Cardiac muscle cell (in vitro differentiated cells and primary cell): Measurements from ENCODE around the gene LYVE1. TPM values are rescaled to one million over a fixed set of nuclear protein-coding genes. Genes with fewer than 3 reads are reported as not detected.

Source experiments
- DNase-seq, 2 donors: peaks; one replicate each; pipeline versions ENCODE4 v3.0.0 to v3.0.0-alpha.2; 2010 to 2017; ENCODE audit warnings: low read depth in 1 of 2, low spot score in 1 of 2
- H3K27ac ChIP-seq: fragments of 200-600 bp; sonication (generic); 2 replicates; pipeline ENCODE4 v1.5.1; 2016
- H3K27me3 ChIP-seq: fragments of 200-600 bp; sonication (generic); 2 replicates; pipeline ENCODE4 v1.6.0; 2016; ENCODE audit warnings: control low read depth
- H3K36me3 ChIP-seq: fragments of 200-600 bp; sonication (generic); 2 replicates; pipeline ENCODE4 v1.5.1; 2016; ENCODE audit warnings: control low read depth
- H3K4me1 ChIP-seq: fragments of 200-600 bp; sonication (generic); 2 replicates; pipeline ENCODE4 v1.8.1; 2017; ENCODE audit warnings: low read depth, mild to moderate bottlenecking, mixed run types
- H3K4me3 ChIP-seq: fragments of 200-600 bp; sonication (generic); 2 replicates; pipeline ENCODE4 v1.5.1; 2016; ENCODE audit warnings: mild to moderate bottlenecking
- H3K9me3 ChIP-seq: fragments of 200-600 bp; sonication (generic); 2 replicates; pipeline ENCODE4 v1.5.1; 2017; ENCODE audit warnings: low read depth, mild to moderate bottlenecking, control low read depth
- CTCF ChIP-seq: IDR thresholded peaks from 2 replicates; pipeline ENCODE4 v1.5.1; 2012; ENCODE audit warnings: low read depth, mild to moderate bottlenecking, low read length
- polyA plus RNA-seq: library from polyadenylated mRNA; unstranded; fragments of >200 nt; fragmentation: Nextera tagmentation; extraction: Ambion mirVana; gene quantifications from 2 replicates; pipeline ENCODE4 v1.2.1, GENCODE V29; 2016
- total RNA-seq: library from RNA; depleted of rRNA; stranded (reverse); fragments of >200 nt; gene quantifications from 2 replicates; pipeline ENCODE4 v1.2.3, GENCODE V29; 2016

LYVE1 gene
- total and polyA plus RNA-seq, 2 experiments from 2014 or later: not detected

GRCh38 chr11:10511181-10511621 lies 57.3 kb downstream of the LYVE1 start:
- H3K27ac ChIP-seq: no peak overlapping the region
- H3K4me1 ChIP-seq: peaks cover 5% of the 10 kb centered on the region
- TF ChIP-seq CTCF: no peak
- no peaks in the 10 kb centered on the region for H3K9me3 ChIP-seq
- H3K27me3 ChIP-seq: no peaks in the 10 kb centered on the region
- DNase-seq: no peak
- no peaks in the 10 kb centered on the region for H3K36me3 ChIP-seq
- H3K4me3 ChIP-seq: no peak overlapping the region

Other genes with a start within 250 kb of the LYVE1 start
- gene AMPD3, start 113.4 kb downstream of the LYVE1 start, total RNA-seq: 3.3 and 13.0 TPM in 2 replicates
- 1.8 and 2.9 TPM in 2 replicates for gene AMPD3, start 113.4 kb downstream of the LYVE1 start, polyA plus RNA-seq
- gene RNF141, start 27.5 kb downstream of the LYVE1 start, total RNA-seq: 12.4 and 14.9 TPM in 2 replicates
- gene RNF141, start 27.5 kb downstream of the LYVE1 start, polyA plus RNA-seq: 19.9 and 27.9 TPM in 2 replicates
- gene IRAG1, start 125.1 kb upstream of the LYVE1 start, total RNA-seq: 3.6 and 7.3 TPM in 2 replicates
- 3.1 and 5.2 TPM in 2 replicates for gene IRAG1, start 125.1 kb upstream of the LYVE1 start, polyA plus RNA-seq
- 19.7 and 23.2 TPM in 2 replicates for gene CTR9, start 182.6 kb upstream of the LYVE1 start, total RNA-seq
- 35.9 and 37.3 TPM in 2 replicates for gene CTR9, start 182.6 kb upstream of the LYVE1 start, polyA plus RNA-seq
- 384 and 462 TPM in 2 replicates for gene EIF4G2, start 240.3 kb upstream of the LYVE1 start, total RNA-seq
- 546 and 584 TPM in 2 replicates for gene EIF4G2, start 240.3 kb upstream of the LYVE1 start, polyA plus RNA-seq